Upper lobe of right lung (tissue), 1 donor: ENCODE results near the gene ST6GALNAC4. TPM values are rescaled to one million over a fixed set of nuclear protein-coding genes. Genes with fewer than 3 reads are reported as not detected.
A peak's percentile ranks its signal among the peaks of the same experiment; 100 is the strongest.

Source experiments
- ATAC-seq: fragments of 200-7000 bp; cut with Tn5 transposase; one replicate; pipeline ENCODE4 v1.9.1; 2020; ENCODE audit warnings: mild to moderate bottlenecking, moderate library complexity
- DNase-seq: peaks from one replicate; pipeline ENCODE4 v3.0.0-alpha.2; 2020
- H3K27ac ChIP-seq: fragments of 200-600 bp; one replicate; pipeline ENCODE4 v1.8.0; 2022
- H3K27me3 ChIP-seq: fragments of 200-600 bp; one replicate; pipeline ENCODE4 v1.8.0; 2022; ENCODE audit warnings: mild to moderate bottlenecking
- H3K36me3 ChIP-seq: fragments of 200-600 bp; one replicate; pipeline ENCODE4 v1.8.0; 2022
- H3K4me1 ChIP-seq: fragments of 200-600 bp; one replicate; pipeline ENCODE4 v1.8.0; 2022
- H3K4me3 ChIP-seq: fragments of 200-600 bp; one replicate; pipeline ENCODE4 v1.8.0; 2022; ENCODE audit warnings: mild to moderate bottlenecking
- H3K9me3 ChIP-seq: fragments of 200-600 bp; one replicate; pipeline ENCODE4 v1.8.0; 2022
- CTCF ChIP-seq: fragments of 200-600 bp; IDR thresholded peaks from one replicate; pipeline ENCODE4 v1.8.0; 2022; ENCODE audit warnings: antibody characterized with exemption
- intact Hi-C: fragments of 100-400 bp; cut with DNase I; formaldehyde crosslinking; loops from one replicate; pipeline ENCODE4 v1.11.0; 2022
- total RNA-seq: library from RNA; stranded (reverse); fragmentation: NEBNext Ultra II Directional; extraction: Animal tissue kit (Norgen Biotek cat#: 25700); gene quantifications from one replicate; pipeline ENCODE4 v1.2.1, GENCODE V29; 2021
- donor health status: DM: no; HTN: yes; CAD: no; lungs with severe emphysema.

Gene ST6GALNAC4
- total RNA-seq, 1 donor from 2014 or later = 58.8 TPM

- ATAC-seq (no peak), DNase-seq (no peak)
- peak overlapping the region; percentile 69 for H3K27ac ChIP-seq
- H3K4me1 ChIP-seq = peaks cover 37% of the 10 kb centered on the region
- H3K36me3 ChIP-seq = peaks cover 28% of the 10 kb centered on the region
- no peaks in the 10 kb centered on the region for H3K9me3 ChIP-seq
- H3K4me3 ChIP-seq = peak overlapping the region; percentile 59
- H3K27me3 ChIP-seq = no peaks in the 10 kb centered on the region
- TF ChIP-seq CTCF = no peak
- intact Hi-C loops = no loop called here
Measured at GRCh38 chr9:127875306-127875966, 41.4 kb downstream of the ST6GALNAC4 start.

- no peaks in the 10 kb centered on the region for H3K9me3 ChIP-seq
- H3K27me3 ChIP-seq = no peaks in the 10 kb centered on the region
- H3K27ac ChIP-seq = peak overlapping the region; percentile 2
- no peak for TF ChIP-seq CTCF
- H3K4me1 ChIP-seq = peaks cover 40% of the 10 kb centered on the region
- peaks cover 28% of the 10 kb centered on the region for H3K36me3 ChIP-seq
- peak overlapping the region; percentile 8 for H3K4me3 ChIP-seq
- ATAC-seq = no peak
- intact Hi-C loops = no loop called here
- no peak for DNase-seq
Measured at GRCh38 chr9:127874301-127875221, 42.3 kb downstream of the ST6GALNAC4 start.

GRCh38 chr9:127873886-127874285 is 43.0 kb downstream of the ST6GALNAC4 start:
- Histone ChIP-seq H3K4me3 (no peak overlapping the region), H3K27me3 (no peaks in the 10 kb centered on the region), H3K4me1 (peaks cover 47% of the 10 kb centered on the region), H3K36me3 (peaks cover 31% of the 10 kb centered on the region), H3K27ac (peak overlapping the region; percentile 2), H3K9me3 (no peaks in the 10 kb centered on the region)
- TF ChIP-seq CTCF = no peak
- intact Hi-C loops = no loop called here
- ATAC-seq = peak; percentile 16
- peak; percentile 86 for DNase-seq

GRCh38 chr9:127873223-127873691 is 43.6 kb downstream of the ST6GALNAC4 start:
- no peak for TF ChIP-seq CTCF
- no peaks in the 10 kb centered on the region for H3K27me3 ChIP-seq
- ATAC-seq = no peak
- peaks cover 45% of the 10 kb centered on the region for H3K4me1 ChIP-seq
- H3K36me3 ChIP-seq = peaks cover 31% of the 10 kb centered on the region
- H3K9me3 ChIP-seq = no peaks in the 10 kb centered on the region
- intact Hi-C loops = no loop called here
- no peak for DNase-seq
- no peak overlapping the region for H3K4me3 ChIP-seq
- H3K27ac ChIP-seq = no peak overlapping the region

GRCh38 chr9:127872369-127873222 is 44.2 kb downstream of the ST6GALNAC4 start:
- ATAC-seq (no peak), DNase-seq (peak; percentile 63)
- Histone ChIP-seq H3K4me3 (no peak overlapping the region), H3K27me3 (no peaks in the 10 kb centered on the region), H3K9me3 (no peaks in the 10 kb centered on the region), H3K4me1 (peaks cover 41% of the 10 kb centered on the region), H3K36me3 (peaks cover 37% of the 10 kb centered on the region), H3K27ac (no peak overlapping the region)
- no peak for TF ChIP-seq CTCF
- intact Hi-C loops = no loop called here
